Transverse colon (tissue), 4 donors: ENCODE results near the gene STIP1.

Source experiments
- CTCF ChIP-seq, 5 experiments: fragments of 200-600 bp in 3 of 5; fragments of 450-650 bp in 2 of 5; sonication (generic) in 3 of 5; IDR thresholded peaks; 1 replicate in 2 of 5; 2 replicates in 3 of 5; pipeline ENCODE4 v1.5.1; 2016 to 2017; ENCODE audit warnings: antibody characterized with exemption in 5 of 5, inconsistent platforms in 3 of 5, mild to moderate bottlenecking in 2 of 5, moderate library complexity in 1 of 5
- EP300 ChIP-seq: sonication (generic); formaldehyde crosslinking; IDR thresholded peaks from one replicate; pipeline ENCODE4 v1.6.1; 2017; ENCODE audit warnings: antibody characterized with exemption, low read depth
- POLR2A ChIP-seq: fragments of 450-650 bp; IDR thresholded peaks from one replicate; pipeline ENCODE4 v1.6.1; 2016; ENCODE audit warnings: antibody characterized with exemption, mild to moderate bottlenecking, moderate library complexity
- POLR2AphosphoS5 ChIP-seq, 3 donors: sonication (generic); formaldehyde crosslinking; IDR thresholded peaks; one replicate each; pipeline ENCODE4 v1.6.1; 2016; ENCODE audit warnings: antibody characterized with exemption in 3 of 3

GRCh38 chr11:64164392-64165312, 21.3 kb upstream of the STIP1 start:
- TF ChIP-seq CTCF (IDR thresholded peaks at IDR 0.05) (no peak), POLR2AphosphoS5 (IDR thresholded peaks at IDR 0.05) (no peak), POLR2A (no peak), EP300 (no peak)
